Middle frontal gyrus (tissue), 1 donor: ENCODE measurements around the gene GYS1.

Experiments
- DNase-seq: peaks from one replicate; pipeline ENCODE4 v3.0.0-alpha.2; 2015; ENCODE audit warnings: low spot score; ENCODE audit errors: extremely low spot score

GYS1 gene

DNA sequence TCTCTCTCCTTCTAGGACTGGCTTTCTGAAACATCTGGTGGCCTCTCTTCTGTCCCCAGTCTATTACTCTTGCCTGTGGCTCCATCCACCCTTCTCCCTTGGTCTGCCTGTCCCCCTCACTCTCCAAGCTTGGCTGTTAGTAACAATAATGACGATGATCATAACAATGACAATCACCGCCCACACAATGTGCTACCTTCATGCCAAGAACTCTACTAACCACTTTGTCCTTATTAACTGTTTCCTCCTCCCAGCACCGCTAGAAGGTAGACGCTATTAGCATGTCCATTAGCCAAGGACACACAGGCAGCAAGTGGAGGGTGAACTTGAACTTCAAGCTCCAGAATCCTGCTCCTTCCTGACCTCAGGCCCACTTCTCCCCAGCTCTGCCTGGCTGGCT, 2.7 kb downstream of the GYS1 start:
- no peak for DNase-seq

DNA sequence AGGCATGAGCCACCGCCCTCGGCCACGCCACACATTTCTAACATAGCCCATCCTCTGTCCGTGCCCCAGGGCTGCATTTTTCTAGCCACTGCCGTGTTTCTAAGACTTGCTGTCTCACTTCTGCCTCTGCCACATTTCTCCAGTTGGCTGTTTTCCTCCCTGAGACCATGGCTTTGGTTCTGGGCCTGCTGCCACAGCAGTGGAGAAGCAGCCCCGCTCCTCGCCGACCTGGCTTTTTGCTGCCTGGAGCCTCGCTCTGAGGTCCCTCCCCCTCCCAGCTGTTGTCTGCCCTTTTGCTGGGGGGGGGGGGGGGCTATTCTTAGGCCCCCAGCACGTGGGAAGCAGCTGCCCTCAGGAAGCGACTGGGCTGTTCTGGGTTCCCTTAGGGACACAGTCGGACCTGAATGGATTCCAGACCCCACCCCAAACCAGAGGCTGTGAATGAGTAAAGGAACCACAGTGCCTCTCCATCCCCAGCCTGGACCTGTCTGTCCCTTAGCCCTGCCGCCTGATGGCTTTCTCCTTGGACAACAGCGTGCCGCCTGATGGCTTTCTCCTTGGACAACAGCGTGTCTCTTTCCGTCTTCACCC, 3.3 kb downstream of the GYS1 start:
- no peak for DNase-seq

DNA sequence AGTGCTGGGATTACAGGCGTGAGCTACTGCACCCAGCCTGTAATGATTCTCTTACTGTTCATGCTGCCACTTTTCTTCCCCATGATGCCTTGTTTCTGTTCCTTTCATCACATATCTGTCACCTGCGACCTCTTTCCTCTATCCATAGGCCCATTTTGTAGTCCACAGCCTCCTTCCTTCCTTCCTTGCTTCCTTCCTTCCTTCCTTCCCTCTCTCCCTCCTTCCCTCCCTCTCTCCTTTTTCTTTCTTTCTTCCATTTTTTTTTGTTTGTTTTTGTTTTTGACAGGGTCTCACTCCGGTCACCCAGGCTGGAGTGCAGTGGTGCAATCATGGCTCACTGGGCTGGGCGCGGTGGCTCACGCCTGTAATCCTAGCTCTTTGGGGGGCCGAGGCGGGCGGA, 4.2 kb downstream of the GYS1 start:
- DNase-seq, result no peak

DNA sequence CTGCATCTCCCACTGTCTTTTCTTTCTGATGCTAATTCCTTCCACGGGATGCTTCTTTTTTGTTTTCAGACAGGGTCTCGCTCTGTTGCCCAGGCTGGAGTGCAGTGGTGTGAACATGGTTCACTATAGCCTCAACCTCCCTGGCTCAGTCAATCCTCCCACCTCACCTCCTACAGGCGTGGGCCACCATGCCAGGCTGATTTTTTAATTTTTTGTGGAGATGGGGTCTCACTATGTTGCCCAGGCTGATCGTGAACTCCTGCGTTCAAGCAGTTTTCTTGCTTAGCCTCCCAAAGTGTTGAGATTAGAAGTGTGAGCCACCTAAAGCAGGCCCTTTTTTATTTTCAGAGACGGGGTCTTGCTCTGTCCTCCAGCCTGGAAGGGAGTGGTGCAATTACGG, 4.8 kb downstream of the GYS1 start:
- no peak for DNase-seq

DNA sequence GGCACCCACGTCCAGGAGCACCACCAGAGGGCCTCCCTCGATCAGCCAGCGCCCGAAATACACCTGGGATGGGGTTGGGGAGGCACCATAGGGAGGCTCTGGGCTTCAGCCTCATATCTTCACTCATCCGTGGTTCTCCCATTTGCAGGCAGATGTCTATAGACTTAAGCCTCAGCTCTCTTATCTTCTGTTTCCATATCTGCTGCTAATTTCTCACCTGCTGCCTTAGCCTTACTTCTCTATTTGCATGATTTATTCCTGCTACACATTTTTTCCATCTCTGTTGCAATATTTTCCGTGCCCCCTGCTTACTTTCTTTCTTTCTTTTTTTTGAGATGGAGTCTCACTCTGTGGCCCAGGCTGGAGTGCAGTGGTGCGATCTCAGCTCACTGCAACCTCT, 5.8 kb downstream of the GYS1 start:
- no peak for DNase-seq

DNA sequence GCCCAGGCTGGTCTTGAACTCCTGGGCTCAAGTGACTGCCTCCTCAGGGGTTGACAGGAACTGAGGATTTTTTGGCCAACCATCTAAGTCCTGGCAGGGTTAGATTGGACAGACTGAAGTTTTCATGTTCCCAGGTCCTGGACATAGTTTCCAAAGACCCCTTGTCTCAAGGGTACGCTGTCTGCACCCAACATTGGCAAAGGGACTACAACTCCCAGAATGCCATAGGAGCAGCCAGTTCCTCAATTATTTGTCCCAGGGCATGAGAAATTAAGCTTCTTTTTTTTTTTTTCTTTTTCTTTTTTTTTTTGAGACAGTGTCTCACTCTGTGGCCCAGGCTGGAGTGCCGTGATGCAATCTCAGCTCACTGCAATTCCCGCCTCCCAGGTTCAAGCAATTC, 6.9 kb downstream of the GYS1 start:
- DNase-seq, result no peak

DNA sequence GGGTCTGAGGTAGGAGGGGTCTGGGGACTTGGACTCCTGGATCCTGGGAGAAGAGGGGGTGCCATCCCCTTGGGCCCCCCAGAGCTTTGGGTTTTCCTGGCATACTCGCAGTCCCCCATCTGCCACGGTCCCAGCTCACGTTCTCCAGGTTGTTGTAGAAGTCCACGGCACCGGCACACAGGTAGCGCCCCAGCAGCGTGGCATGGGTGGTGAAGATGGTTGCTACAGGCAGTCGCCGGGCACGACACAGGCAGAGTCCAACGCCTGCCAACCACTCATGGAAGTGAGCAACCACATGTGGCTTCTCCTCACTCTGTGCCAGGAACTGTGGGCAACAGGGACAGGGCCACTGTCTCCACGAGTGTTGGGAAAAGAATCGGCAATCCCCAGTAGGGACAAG, 7.4 kb downstream of the GYS1 start:
- no peak for DNase-seq

DNA sequence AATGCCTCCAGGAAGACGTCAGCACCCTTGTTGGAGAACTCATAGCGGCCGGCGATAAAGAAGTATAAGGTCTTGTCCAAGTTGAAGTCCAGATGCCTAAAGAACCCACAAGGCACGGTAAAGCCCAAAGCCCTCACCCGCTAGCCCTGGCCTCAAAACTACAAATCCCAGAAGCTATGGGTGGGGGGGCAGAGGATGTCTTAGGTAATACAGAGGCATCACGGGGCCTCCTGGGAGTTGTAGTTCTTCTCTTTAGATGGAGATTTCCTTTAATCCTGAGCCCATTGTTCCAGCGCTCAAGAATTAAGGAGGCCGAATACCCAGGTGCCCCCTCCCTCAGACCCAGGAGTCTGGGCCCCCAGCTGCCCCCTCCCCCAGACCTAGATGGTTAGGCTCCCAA, 10.8 kb downstream of the GYS1 start:
- no peak for DNase-seq

DNA sequence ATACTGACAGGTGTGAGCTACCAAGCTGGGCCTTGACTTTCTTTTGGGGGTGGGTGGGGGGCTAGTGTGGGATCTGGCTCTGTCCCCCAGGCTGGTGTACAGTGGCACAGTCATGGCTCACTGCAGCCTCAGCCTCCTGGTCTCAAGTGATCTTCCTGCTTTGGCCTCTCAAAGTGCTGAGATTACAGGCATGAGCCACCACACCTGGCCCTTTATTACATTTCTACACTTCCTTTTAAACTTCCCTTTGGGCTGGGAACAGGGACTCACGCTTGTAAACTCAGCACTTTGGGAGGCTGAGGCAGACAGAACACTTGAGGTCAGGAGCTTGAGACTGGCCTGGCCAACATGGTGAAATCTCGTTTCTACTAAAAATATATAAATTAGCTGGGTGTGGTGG, 16.0 kb downstream of the GYS1 start:
- no peak for DNase-seq

DNA sequence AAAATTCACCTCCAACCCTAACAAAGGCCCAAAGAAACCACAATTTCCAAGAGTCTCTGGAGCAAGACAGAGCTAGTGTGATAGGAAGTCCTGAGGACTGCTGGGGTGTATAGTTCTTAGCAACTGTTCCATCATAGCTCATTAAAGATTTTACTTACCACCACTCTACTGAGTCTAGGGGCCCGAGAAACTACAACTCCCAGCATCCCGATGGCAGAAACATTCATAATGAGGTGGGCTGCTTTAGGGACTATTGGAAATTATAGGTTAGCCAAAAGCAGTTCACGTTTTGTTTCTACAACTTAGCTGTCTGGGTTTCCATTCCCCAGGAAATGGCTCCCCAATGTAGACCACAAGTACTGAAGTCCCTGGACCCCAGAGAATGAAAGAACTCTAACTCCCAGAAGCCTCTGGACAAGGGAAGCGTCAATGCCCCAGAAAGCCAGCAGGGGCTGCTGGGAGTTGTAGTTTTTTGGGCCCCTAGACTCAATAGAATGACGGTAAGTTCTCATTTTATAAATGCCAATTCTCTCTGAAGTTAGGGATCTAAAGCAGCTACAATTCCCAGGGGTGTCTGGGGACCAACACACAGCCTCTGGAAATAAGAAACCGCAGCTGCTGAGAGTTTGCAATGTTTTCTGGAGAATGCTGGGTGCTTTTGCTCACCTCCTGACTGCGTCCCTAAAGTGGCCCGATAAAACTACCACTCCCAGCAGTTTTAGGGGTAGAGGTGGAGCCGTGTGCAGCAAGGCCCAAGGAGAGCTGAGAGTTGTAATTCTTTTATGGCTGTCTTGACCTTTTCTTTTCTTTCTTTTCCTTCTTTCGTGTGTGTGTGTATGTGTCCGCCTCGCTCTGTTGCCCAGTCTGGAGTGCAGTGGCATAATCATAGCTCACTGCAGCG, 16.9 kb downstream of the GYS1 start:
- DNase-seq, result no peak

DNA sequence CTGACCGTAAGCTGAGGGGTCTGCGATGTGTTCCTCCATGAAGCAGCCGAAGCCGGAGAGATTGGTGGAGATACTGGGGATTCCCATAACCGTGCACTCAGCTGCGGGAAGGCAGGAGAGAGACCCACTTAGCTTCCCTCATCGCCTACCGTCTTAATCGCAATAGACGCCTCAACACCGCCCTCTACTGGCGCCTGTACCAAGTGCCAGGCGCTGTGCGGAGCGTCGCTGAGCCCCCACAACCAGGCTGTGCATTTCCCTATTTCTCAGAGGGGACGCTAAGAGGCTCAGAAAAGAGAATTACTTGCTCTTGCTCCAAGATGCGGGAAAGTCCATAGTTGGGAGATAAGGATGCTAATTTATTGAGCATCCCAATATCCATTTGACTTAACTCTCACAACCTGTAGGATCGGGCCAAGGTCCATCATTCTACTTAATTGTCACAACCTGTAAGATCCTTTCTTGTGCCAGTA, 22.1 kb downstream of the GYS1 start:
- DNase-seq, result peak; percentile 61

DNA sequence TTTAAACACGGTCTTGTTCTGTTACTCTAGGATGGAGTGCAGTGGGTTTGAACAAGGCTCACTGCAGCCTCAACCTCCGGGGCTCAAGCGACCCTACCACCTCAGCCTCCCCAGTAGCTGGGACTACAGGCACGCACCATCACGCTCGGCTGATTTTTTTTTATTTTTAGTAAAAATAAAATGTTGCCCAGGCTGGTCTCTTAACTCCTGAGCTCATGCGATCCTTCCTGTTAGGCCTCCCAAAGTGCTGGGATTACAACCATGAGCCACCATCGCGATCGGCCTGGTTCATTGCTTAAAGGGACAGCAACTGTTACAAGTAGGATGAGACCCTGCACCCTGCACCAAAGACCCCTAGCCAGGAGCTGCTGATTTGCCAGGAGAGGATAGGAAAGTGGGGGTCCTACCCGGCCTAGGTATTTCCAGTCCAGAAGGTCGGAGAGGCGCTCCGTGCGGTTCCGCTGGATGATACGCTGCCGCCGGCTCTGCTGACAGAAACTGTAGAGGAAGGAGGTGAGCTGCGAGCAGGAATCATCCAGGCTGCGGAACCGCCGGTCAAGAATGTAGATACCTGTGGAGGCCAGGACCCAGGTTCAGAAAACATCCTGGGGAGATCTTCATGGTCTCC, 22.9 kb downstream of the GYS1 start:
- no peak for DNase-seq

DNA sequence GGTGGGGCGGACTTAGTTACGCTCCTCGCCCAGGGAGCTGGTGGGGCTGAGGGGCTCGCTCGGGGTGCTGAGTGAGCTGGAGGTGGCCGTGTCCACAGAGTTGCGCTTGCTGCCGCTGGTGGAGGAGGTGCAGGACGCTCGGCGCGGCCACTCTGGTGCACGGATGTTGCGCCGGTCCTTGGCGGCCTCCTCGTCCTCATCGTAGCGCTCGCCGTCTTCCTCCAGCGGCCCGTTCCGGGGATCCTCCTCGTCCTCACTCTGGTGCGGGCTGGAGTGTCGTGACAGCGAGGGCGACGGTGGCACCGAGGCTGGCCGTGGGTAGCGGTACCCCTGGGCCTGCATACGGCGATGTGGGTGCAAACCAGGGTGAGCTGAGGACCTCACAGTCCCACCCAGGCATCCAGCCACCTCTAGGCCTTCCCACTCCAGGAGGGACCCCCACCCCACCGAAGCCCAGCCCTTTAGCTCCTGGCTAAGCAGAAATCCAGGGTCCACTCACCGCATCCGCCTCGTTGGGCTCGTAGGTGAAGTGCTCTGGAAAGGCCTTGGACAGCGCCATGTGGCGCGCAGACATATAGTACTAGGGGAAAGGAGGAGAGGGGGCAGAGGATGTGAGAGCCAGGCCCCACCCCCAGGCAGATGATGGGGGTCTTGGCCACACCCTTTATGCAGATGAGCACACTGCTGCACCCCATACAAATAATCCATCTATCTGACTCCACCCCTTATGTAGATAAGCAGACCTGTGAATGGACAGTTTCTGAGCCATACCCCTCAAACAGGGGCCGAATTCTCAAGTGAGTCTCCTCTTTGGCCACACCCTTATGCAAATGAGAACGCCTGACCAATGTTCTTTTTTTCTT, 23.6 kb downstream of the GYS1 start:
- DNase-seq, result no peak

DNA sequence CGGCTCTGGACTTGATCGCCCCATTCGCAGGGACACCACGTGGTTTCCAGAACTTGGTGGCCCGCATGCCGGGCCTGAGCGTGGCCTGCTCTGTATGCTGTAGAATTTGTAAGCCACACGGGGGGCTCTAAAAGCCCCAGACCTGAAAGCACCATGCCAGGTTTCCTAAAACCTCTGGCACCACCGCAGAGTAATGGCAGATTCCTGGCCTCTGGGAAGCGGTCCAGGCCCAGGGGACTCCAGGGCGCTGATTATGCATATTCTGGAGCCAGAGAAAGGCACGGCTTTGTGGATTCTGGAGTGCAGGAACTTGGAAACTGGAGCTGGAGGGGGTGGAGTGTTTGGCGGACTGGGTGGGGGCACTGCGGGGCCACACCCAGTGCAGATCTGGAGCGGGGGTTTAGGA, 24.3 kb downstream of the GYS1 start:
- no peak for DNase-seq

DNA sequence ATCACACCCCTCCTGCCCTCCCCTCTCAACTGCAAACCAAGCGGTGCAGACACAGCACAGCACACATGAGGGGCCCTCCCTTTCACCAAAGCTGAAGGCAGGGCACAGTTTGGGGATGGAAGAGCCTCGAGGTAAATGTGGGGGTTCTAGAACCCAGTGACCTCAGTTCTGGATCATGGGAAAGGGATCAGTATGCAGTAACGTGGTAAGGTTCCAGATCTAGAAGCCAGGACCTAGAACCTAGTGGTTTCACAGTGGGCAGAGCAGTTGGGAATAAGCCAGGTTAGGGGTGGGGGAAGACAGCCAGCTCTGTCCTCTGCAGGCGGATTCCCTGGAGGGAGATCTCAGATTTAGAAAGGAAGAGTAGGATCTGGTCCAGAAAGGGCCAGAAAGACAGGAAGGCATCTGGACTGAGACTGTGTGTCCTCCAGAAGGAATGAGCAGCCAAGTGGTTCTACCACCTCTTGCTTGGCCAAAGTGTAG, 24.9 kb downstream of the GYS1 start:
- no peak for DNase-seq

DNA sequence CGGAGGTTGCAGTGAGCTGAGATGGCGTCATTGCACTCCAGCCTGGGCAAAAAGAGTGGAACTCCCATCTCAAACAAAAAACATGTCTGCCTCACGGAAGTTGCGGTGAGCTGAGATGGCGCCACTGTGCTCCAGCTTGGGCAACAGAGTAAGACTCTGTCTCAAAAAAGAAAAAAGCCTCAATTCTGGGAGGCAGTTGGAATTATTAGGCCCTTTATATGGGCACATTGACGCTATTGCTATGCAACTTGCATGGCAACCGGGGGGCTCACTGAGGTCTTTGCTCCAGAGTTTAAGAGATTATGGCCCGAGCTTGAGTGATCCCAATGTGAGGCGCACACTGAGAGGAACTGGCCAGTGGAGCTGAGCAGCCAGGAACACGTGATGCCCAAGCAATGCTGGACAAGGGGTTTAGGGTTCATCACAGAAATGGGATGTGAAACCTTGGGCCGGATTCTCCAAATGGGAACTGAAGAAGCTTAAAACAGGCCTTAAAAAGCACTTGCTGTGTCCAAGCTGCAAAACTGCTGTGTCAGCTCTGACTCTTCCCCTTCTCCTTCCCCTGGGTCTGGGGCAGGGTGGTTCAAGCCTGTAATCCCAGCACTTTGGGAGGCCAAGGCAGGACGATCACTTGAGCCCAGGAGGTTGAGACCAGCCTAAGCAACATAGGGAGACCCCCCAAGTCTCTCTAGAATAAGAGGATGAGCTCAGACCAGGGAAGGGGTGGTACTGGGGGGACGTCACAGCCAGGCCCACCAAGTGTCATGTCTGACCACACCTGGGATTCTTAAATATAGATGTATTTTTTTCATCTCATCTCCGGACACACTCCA, 25.5 kb downstream of the GYS1 start:
- no peak for DNase-seq

DNA sequence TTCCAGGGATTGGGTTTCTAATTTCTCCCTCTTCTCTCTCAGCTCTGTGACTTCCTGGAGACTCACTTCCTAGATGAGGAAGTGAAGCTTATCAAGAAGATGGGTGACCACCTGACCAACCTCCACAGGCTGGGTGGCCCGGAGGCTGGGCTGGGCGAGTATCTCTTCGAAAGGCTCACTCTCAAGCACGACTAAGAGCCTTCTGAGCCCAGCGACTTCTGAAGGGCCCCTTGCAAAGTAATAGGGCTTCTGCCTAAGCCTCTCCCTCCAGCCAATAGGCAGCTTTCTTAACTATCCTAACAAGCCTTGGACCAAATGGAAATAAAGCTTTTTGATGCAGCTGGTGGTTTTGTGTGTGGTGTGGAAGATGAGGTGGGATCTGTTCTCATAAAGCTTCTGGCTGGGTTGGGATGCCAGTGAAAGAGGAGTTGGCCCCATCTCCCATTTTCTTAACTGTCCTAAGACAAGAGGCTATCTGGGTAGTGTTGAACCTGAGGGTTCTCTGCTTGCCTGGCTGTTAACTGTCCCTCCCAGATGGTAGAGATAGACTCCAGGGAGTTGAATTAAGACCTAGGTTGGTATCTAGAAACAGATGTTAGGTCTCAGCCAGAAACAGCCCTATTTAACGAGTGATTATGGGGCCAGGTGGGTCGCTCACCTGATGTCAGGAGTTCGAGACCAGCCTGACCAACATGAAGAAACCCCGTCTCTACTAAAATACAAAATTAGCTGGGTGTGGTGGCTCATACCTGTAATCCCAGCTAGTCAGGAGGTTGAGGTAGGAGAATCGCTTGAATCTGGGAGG, 26.4 kb downstream of the GYS1 start:
- no peak for DNase-seq

DNA sequence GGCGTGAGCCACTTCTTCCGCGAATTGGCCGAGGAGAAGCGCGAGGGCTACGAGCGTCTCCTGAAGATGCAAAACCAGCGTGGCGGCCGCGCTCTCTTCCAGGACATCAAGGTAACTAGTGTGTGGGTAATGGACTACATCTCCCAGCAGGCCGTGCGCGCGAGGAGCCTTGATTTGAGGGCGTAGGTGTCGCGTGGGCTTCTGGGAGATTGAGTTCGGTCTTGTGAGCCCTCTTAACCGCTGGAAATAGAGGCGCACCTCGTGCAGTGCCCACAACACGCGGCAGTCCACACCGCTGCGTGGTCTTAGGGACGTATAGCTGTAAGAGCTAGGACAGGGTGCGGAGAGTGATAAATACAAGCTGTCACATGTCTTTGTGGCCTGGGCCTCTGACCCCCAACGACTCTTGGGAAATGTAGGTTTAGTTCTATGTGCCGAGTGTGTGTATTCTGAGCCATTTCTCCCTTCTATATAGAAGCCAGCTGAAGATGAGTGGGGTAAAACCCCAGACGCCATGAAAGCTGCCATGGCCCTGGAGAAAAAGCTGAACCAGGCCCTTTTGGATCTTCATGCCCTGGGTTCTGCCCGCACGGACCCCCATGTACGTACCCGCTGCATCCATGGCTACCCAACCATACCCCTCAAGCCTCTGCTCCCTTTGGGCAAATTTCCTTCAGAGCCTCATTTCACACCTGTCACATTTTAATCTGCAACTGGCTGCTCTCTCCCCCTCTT, 27.1 kb downstream of the GYS1 start:
- DNase-seq, result peak; percentile 78
